ENCODE results near the gene CLNK. TPM values are rescaled to one million over a fixed set of nuclear protein-coding genes. Genes with fewer than 3 reads are reported as not detected.

The CLNK gene
- total RNA-seq, result not detected

- H3K9me3 ChIP-seq (ENCODE audit: control insufficient read depth in 3 of 3, low read length in 3 of 3), result peaks cover 0 to under 1% (median 0%) of the 10 kb centered on the region in 3 donors
- H3K4me1 ChIP-seq (ENCODE audit: control insufficient read depth in 3 of 3, insufficient read depth in 3 of 3, low read length in 3 of 3), result no peaks in the 10 kb centered on the region
- H3K4me3 ChIP-seq (ENCODE audit: low read length in 3 of 3), result no peak within 1 kb of the TSS
- H3K27me3 ChIP-seq (ENCODE audit: control insufficient read depth in 3 of 3, insufficient read depth in 3 of 3, low read length in 3 of 3), result no peaks in the 10 kb centered on the region
- H3K27ac ChIP-seq (ENCODE audit: low read depth, low read length), result no peak within 1 kb of the TSS
- H3K36me3 ChIP-seq (ENCODE audit: control insufficient read depth in 3 of 3, insufficient read depth in 3 of 3, low read length in 3 of 3), result no peaks in the 10 kb centered on the region
- H3K9ac ChIP-seq (ENCODE audit: low read depth in 1 of 3, low read length in 3 of 3), result no peak within 1 kb of the TSS
Observed at GRCh38 chr4:10684631-10685030, at the start of gene CLNK. CLNK (minus strand) TSS chr4:10684768; CDS start chr4:10667869, 16,899 bp downstream.

- Histone ChIP-seq H3K9me3 (ENCODE audit: control insufficient read depth in 3 of 3, low read length in 3 of 3) (no peaks in the 10 kb centered on the region), H3K4me3 (ENCODE audit: low read length in 3 of 3) (no peak overlapping the region)
Observed at GRCh38 chr4:10733481-10734062, 49.0 kb upstream of the CLNK start.

GRCh38 chr4:10732914-10733415, 48.4 kb upstream of the CLNK start:
- H3K27me3 ChIP-seq (ENCODE audit: control insufficient read depth in 3 of 3, insufficient read depth in 3 of 3, low read length in 3 of 3), result no peaks in the 10 kb centered on the region
- H3K9ac ChIP-seq (ENCODE audit: low read depth in 1 of 3, low read length in 3 of 3), result no peak overlapping the region
- H3K4me3 ChIP-seq (ENCODE audit: low read length in 3 of 3), result no peak overlapping the region
- no peak overlapping the region for H3K27ac ChIP-seq (ENCODE audit: low read depth, low read length)
- H3K36me3 ChIP-seq (ENCODE audit: control insufficient read depth in 3 of 3, insufficient read depth in 3 of 3, low read length in 3 of 3), result no peaks in the 10 kb centered on the region
- no peaks in the 10 kb centered on the region for H3K9me3 ChIP-seq (ENCODE audit: control insufficient read depth in 3 of 3, low read length in 3 of 3)
- no peaks in the 10 kb centered on the region for H3K4me1 ChIP-seq (ENCODE audit: control insufficient read depth in 3 of 3, insufficient read depth in 3 of 3, low read length in 3 of 3)

More at GRCh38 chr4:10733481-10734062, 49.0 kb upstream of the CLNK start:
- no peak overlapping the region for H3K9ac ChIP-seq (ENCODE audit: low read depth in 1 of 3, low read length in 3 of 3)
- H3K4me1 ChIP-seq (ENCODE audit: control insufficient read depth in 3 of 3, insufficient read depth in 3 of 3, low read length in 3 of 3), result no peaks in the 10 kb centered on the region
- H3K36me3 ChIP-seq (ENCODE audit: control insufficient read depth in 3 of 3, insufficient read depth in 3 of 3, low read length in 3 of 3), result no peaks in the 10 kb centered on the region
- no peak overlapping the region for H3K27ac ChIP-seq (ENCODE audit: low read depth, low read length)
- no peaks in the 10 kb centered on the region for H3K27me3 ChIP-seq (ENCODE audit: control insufficient read depth in 3 of 3, insufficient read depth in 3 of 3, low read length in 3 of 3)

- no peak overlapping the region for H3K9ac ChIP-seq (ENCODE audit: low read depth in 1 of 3, low read length in 3 of 3)
- H3K36me3 ChIP-seq (ENCODE audit: control insufficient read depth in 3 of 3, insufficient read depth in 3 of 3, low read length in 3 of 3), result no peaks in the 10 kb centered on the region
- H3K4me3 ChIP-seq (ENCODE audit: low read length in 3 of 3), result no peak overlapping the region
- H3K27ac ChIP-seq (ENCODE audit: low read depth, low read length), result no peak overlapping the region
- H3K4me1 ChIP-seq (ENCODE audit: control insufficient read depth in 3 of 3, insufficient read depth in 3 of 3, low read length in 3 of 3), result no peaks in the 10 kb centered on the region
- no peaks in the 10 kb centered on the region for H3K27me3 ChIP-seq (ENCODE audit: control insufficient read depth in 3 of 3, insufficient read depth in 3 of 3, low read length in 3 of 3)
- no peaks in the 10 kb centered on the region for H3K9me3 ChIP-seq (ENCODE audit: control insufficient read depth in 3 of 3, low read length in 3 of 3)
Observed at GRCh38 chr4:10732235-10732913, 47.8 kb upstream of the CLNK start.

GRCh38 chr4:10731690-10732089, 47.1 kb upstream of the CLNK start:
- no peaks in the 10 kb centered on the region for H3K27me3 ChIP-seq (ENCODE audit: control insufficient read depth in 3 of 3, insufficient read depth in 3 of 3, low read length in 3 of 3)
- no peak overlapping the region for H3K27ac ChIP-seq (ENCODE audit: low read depth, low read length)
- H3K4me1 ChIP-seq (ENCODE audit: control insufficient read depth in 3 of 3, insufficient read depth in 3 of 3, low read length in 3 of 3), result no peaks in the 10 kb centered on the region
- H3K9ac ChIP-seq (ENCODE audit: low read depth in 1 of 3, low read length in 3 of 3), result no peak overlapping the region
- H3K4me3 ChIP-seq (ENCODE audit: low read length in 3 of 3), result no peak overlapping the region
- no peaks in the 10 kb centered on the region for H3K36me3 ChIP-seq (ENCODE audit: control insufficient read depth in 3 of 3, insufficient read depth in 3 of 3, low read length in 3 of 3)
- no peaks in the 10 kb centered on the region for H3K9me3 ChIP-seq (ENCODE audit: control insufficient read depth in 3 of 3, low read length in 3 of 3)

- Histone ChIP-seq H3K27me3 (ENCODE audit: control insufficient read depth in 3 of 3, insufficient read depth in 3 of 3, low read length in 3 of 3) (no peaks in the 10 kb centered on the region), H3K27ac (ENCODE audit: low read depth, low read length) (no peak overlapping the region), H3K36me3 (ENCODE audit: control insufficient read depth in 3 of 3, insufficient read depth in 3 of 3, low read length in 3 of 3) (no peaks in the 10 kb centered on the region), H3K9ac (ENCODE audit: low read depth in 1 of 3, low read length in 3 of 3) (no peak overlapping the region), H3K4me3 (ENCODE audit: low read length in 3 of 3) (no peak overlapping the region), H3K9me3 (ENCODE audit: control insufficient read depth in 3 of 3, low read length in 3 of 3) (no peaks in the 10 kb centered on the region), H3K4me1 (ENCODE audit: control insufficient read depth in 3 of 3, insufficient read depth in 3 of 3, low read length in 3 of 3) (no peaks in the 10 kb centered on the region)
Observed at GRCh38 chr4:10731162-10731561, 46.6 kb upstream of the CLNK start.

GRCh38 chr4:10730590-10730989, 46.0 kb upstream of the CLNK start:
- Histone ChIP-seq H3K4me3 (ENCODE audit: low read length in 3 of 3) (no peak overlapping the region), H3K4me1 (ENCODE audit: control insufficient read depth in 3 of 3, insufficient read depth in 3 of 3, low read length in 3 of 3) (no peaks in the 10 kb centered on the region)

GRCh38 chr4:10730019-10730418, 45.5 kb upstream of the CLNK start:
- Histone ChIP-seq H3K27ac (ENCODE audit: low read depth, low read length) (no peak overlapping the region), H3K4me3 (ENCODE audit: low read length in 3 of 3) (no peak overlapping the region), H3K9ac (ENCODE audit: low read depth in 1 of 3, low read length in 3 of 3) (no peak overlapping the region)

More at GRCh38 chr4:10730590-10730989, 46.0 kb upstream of the CLNK start:
- no peaks in the 10 kb centered on the region for H3K9me3 ChIP-seq (ENCODE audit: control insufficient read depth in 3 of 3, low read length in 3 of 3)
- no peaks in the 10 kb centered on the region for H3K36me3 ChIP-seq (ENCODE audit: control insufficient read depth in 3 of 3, insufficient read depth in 3 of 3, low read length in 3 of 3)
- H3K27me3 ChIP-seq (ENCODE audit: control insufficient read depth in 3 of 3, insufficient read depth in 3 of 3, low read length in 3 of 3), result no peaks in the 10 kb centered on the region
- H3K9ac ChIP-seq (ENCODE audit: low read depth in 1 of 3, low read length in 3 of 3), result no peak overlapping the region
- no peak overlapping the region for H3K27ac ChIP-seq (ENCODE audit: low read depth, low read length)

GRCh38 chr4:10729366-10729765, 44.8 kb upstream of the CLNK start:
- Histone ChIP-seq H3K27me3 (ENCODE audit: control insufficient read depth in 3 of 3, insufficient read depth in 3 of 3, low read length in 3 of 3) (no peaks in the 10 kb centered on the region), H3K27ac (ENCODE audit: low read depth, low read length) (no peak overlapping the region), H3K4me1 (ENCODE audit: control insufficient read depth in 3 of 3, insufficient read depth in 3 of 3, low read length in 3 of 3) (no peaks in the 10 kb centered on the region), H3K4me3 (ENCODE audit: low read length in 3 of 3) (no peak overlapping the region), H3K36me3 (ENCODE audit: control insufficient read depth in 3 of 3, insufficient read depth in 3 of 3, low read length in 3 of 3) (no peaks in the 10 kb centered on the region), H3K9me3 (ENCODE audit: control insufficient read depth in 3 of 3, low read length in 3 of 3) (no peaks in the 10 kb centered on the region), H3K9ac (ENCODE audit: low read depth in 1 of 3, low read length in 3 of 3) (no peak overlapping the region)

More at GRCh38 chr4:10730019-10730418, 45.5 kb upstream of the CLNK start:
- Histone ChIP-seq H3K36me3 (ENCODE audit: control insufficient read depth in 3 of 3, insufficient read depth in 3 of 3, low read length in 3 of 3) (no peaks in the 10 kb centered on the region), H3K4me1 (ENCODE audit: control insufficient read depth in 3 of 3, insufficient read depth in 3 of 3, low read length in 3 of 3) (no peaks in the 10 kb centered on the region), H3K27me3 (ENCODE audit: control insufficient read depth in 3 of 3, insufficient read depth in 3 of 3, low read length in 3 of 3) (no peaks in the 10 kb centered on the region), H3K9me3 (ENCODE audit: control insufficient read depth in 3 of 3, low read length in 3 of 3) (no peaks in the 10 kb centered on the region)

GRCh38 chr4:10728016-10728415, 43.4 kb upstream of the CLNK start:
- H3K27me3 ChIP-seq (ENCODE audit: control insufficient read depth in 3 of 3, insufficient read depth in 3 of 3, low read length in 3 of 3), result no peaks in the 10 kb centered on the region
- no peak overlapping the region for H3K4me3 ChIP-seq (ENCODE audit: low read length in 3 of 3)
- no peak overlapping the region for H3K9ac ChIP-seq (ENCODE audit: low read depth in 1 of 3, low read length in 3 of 3)
- no peaks in the 10 kb centered on the region for H3K4me1 ChIP-seq (ENCODE audit: control insufficient read depth in 3 of 3, insufficient read depth in 3 of 3, low read length in 3 of 3)
- no peaks in the 10 kb centered on the region for H3K9me3 ChIP-seq (ENCODE audit: control insufficient read depth in 3 of 3, low read length in 3 of 3)
- no peaks in the 10 kb centered on the region for H3K36me3 ChIP-seq (ENCODE audit: control insufficient read depth in 3 of 3, insufficient read depth in 3 of 3, low read length in 3 of 3)
- no peak overlapping the region for H3K27ac ChIP-seq (ENCODE audit: low read depth, low read length)
